Activated T-cell treated with anti-CD3 and anti-CD28 coated beads, Interleukin-2, amount 50 U/mL, for 1 hour (primary cell): Measurements from ENCODE around the gene SRPK2.
"Not testable (repeated sequence)": the region's sequence is repeated elsewhere in the genome, so short reads cannot be mapped to it uniquely, and the experiment has no call there.

ENCODE experiments used
- DNase-seq: peaks from one replicate; pipeline ENCODE4 v3.0.0-alpha.2; 2020

The SRPK2 gene

GRCh38 chr7:105337529-105337928 is 51.2 kb downstream of the SRPK2 start:
- no peak for DNase-seq

DNA sequence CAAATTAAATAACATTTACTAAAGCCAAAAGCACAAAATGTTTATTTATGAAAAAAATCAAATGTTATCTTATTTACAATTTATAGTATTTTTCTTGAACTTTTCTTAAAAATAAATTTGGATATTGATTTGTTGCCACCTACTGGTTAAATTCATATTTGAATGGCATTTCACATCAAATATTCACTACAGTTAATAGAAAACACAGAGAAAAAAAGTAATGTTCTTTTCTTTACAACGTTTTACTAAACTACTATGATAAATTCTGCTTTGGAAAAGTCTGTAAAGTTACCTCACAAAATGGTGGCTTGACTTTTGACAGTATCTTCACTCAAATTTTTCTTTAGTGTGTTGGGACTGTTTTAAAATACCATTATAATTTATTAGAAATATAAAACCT is 52.7 kb downstream of the SRPK2 start:
- no peak for DNase-seq

DNA sequence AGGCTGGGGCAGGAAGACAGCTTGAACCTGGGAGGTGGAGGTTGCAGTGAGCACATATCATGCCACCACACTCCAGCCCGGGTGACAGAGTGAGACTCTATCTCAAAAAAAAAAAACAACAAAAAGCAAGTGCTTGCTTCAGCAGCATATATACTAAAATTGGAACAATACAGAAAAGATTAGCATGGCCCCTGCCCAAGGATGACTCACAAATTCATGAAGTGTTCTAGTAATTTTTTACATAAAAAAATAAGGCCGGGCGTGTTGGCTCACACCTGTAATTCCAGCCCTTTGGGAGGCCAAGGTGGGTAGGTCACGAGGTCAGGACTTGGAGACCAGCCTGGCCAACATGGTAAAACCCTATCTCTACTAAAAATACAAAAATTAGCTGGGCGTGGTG is 56.1 kb downstream of the SRPK2 start:
- DNase-seq, result not testable (repeated sequence)

GRCh38 chr7:105330526-105330925 is 58.2 kb downstream of the SRPK2 start:
- no peak for DNase-seq

GRCh38 chr7:105327201-105327600 is 61.5 kb downstream of the SRPK2 start:
- no peak for DNase-seq

DNA sequence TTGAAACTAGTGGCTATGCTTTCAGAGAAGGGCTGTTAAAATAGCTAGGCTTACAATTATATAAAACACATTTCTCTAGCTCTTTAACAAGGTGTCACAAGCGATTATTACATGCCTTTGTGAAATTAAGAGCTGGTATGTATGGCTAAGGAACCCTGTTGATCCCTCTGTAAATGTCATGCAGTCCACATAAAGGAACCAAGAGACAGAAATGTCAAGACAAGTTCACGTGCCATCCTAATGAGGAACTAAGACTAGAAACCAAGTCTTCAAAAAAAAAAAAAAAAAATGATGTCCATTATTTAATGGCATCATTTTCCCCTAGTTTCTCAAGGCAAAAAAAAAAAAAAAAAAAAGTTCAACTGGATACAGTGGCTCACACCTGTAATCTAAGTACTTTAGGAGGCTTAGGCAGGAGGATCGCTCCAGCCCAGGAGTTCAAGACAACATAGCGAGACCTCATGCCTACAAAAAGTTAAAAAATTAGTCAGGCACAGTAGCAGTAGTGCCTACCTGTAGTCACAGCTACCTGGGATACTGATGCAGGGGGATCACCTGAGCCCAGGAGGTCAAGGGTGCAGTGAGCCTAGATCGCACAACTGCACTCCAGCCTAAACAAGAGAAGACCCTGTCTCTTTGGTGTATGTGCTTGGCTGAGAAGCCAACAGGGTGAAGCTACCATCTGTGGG is 63.4 kb downstream of the SRPK2 start:
- DNase-seq, result no peak

GRCh38 chr7:105324606-105325005 is 64.1 kb downstream of the SRPK2 start:
- DNase-seq, result not testable (repeated sequence)

DNA sequence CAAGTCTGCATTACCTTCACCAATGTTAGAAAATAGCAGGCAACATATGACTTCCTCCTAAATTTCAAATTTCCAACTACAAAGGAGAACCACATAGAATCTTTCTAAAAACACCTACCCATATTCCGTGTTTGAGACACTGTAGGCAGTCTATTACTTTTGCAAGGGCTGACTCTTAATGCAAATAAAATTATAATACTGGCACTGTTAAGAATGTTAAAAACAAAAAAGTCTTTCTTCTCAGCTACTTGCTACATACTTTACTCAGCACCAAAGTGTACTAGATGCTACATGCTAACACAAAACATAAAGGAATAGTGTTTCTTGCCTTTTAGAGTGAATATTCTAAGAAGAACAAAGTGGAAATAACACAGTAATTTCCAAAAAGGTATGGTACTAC is 65.4 kb downstream of the SRPK2 start:
- DNase-seq, result no peak

GRCh38 chr7:105322655-105323277 is 66.0 kb downstream of the SRPK2 start:
- no peak for DNase-seq

DNA sequence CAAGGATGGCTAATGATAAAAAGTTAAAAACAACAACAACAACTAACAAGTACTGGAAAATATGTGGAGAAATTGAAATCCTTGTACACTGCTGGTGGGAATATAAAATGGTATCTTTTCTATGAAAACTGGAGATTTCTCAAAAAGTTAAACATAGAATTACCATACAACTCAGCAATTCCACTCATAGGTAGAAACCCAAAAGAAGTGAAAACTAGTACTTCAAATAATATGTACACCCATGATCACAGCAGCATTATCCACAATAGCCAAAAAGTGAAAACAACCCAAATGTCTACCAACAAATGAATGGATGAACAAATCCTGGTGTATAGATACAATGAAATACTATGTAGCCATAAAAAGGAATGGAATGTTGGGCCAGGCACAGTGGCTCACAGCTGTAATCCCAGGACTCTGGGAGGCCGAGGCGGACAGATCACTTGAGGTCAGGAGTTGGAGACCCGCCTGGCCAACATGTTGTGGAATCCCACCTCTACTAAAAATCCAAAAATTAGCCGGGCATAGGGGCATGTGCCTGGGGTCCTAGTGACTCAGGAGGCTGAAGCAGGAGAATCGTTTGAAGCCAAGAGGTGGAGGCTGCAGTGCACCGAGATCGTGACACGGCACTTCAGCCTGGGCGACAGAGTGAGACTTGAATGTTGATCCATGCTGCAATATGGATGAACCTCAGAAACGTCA is 66.8 kb downstream of the SRPK2 start:
- no peak for DNase-seq

GRCh38 chr7:105320896-105321295 is 67.8 kb downstream of the SRPK2 start:
- DNase-seq, result no peak

DNA sequence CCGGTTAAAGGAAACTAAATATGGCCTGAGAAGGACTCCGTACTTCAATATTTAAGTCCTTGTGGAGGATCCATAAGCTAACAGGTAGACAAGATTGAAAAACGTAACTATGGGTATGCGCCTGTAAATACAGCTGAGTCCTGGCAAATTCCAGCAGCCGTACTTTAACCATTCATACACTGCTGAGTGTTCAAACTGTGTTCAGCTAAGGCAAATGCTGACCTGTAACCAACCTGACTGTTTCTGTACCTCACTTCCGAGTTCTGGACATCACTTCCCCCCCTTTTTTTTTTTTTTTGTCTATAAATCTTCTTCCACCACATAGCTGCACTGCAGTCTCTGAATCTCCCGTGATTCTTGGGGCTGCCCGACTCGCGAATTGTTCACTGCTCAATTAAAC is 69.1 kb downstream of the SRPK2 start:
- no peak for DNase-seq

DNA sequence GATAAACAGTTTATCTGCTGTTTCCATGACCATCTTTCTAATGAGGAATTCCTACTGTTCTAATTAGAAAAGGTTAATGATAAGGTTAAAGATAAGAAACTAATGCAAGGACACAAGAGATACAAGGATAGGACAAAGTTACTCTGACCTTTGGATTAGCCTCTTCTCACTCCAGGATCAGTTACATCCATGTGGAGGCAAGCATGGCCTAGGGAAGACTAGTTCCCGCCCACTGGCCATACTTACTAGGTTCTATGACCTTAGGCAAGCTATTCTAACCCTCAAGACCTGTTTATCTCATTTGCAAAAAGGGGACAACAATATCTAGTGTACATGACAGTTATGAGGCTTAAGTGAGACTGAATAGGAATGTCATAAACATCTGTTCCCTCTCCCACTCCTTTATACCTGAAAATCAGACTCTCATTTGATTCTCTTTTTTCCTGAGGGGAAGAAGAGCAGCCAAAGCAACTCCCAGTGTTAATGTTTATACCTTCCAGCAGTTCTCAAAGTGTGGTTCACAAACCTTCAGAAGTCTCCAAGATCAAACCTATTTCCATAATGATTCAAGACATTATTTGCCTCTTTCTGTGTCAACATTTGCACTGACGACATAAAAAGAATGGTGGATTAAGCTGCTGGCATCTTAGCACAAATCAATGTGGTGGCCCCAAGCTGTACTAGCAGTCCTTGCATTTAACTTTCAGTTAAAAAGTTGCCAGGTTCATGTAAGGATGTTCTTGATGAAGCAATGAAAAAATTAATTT is 72.0 kb downstream of the SRPK2 start:
- DNase-seq, result no peak

- DNase-seq, result no peak
Measured at GRCh38 chr7:105315357-105315756, 73.4 kb downstream of the SRPK2 start.

DNA sequence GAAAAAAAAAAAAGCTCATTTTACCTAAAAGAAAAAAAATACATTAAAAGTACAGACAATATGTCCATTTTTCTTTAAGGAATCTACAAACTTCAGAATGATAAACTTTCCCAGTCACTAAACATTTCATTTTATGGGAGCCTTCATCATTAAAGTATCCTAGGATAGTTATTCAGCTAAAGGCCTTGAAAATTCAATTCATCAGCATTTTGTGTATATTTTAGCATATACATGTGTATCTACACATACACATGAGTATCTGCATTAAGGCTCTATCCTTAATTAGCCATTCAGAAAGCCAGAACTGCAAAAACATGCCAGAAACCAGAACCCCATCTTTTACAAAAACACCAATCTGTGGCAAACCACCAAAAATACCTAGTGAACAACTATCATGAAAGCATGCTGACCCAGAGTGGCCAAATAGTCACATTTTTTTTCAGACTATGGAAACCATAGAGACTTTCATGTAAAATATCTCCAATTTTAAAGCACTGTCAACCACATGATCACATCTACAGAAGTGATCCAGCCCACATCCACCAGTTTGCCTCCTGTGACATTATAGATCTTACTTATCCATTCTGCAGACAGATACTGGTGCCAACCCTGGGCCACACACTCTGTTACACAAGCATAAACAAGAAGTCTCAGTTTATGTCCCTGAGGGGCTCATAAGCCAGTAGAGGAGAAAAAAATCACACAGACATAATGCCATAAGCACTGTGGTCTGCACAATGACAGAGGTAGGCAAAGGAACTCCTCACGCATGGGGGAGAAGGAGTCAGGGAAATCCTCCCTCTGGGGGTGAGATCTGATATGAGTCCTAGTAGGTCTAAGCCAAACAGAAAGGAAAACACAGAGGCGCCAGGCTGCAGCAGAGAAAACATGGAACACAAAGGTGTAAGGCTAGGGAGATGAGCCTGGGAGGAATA is 79.2 kb downstream of the SRPK2 start:
- no peak for DNase-seq

- DNase-seq, result no peak
Measured at GRCh38 chr7:105307163-105307672, 81.5 kb downstream of the SRPK2 start.

GRCh38 chr7:105306298-105306748 is 82.4 kb downstream of the SRPK2 start:
- no peak for DNase-seq

DNA sequence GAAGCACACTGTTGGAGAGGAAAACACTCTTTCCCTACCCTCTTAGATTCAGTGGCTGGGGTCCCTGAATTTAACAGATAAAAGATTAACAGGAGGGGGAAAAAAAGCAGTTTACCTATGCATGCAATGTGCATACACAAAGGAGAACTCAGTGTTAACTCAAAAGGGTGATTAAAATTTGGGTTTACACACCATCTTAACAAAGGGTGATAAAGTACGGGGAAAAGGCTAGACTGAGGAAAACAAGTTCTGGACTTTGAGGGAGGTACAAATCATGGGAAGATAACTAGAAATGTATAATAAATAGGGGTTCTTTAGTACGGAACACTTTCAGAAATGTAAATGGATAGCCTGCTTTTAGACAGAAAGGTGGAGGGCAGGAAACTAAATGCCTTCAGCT is 83.1 kb downstream of the SRPK2 start:
- no peak for DNase-seq

DNA sequence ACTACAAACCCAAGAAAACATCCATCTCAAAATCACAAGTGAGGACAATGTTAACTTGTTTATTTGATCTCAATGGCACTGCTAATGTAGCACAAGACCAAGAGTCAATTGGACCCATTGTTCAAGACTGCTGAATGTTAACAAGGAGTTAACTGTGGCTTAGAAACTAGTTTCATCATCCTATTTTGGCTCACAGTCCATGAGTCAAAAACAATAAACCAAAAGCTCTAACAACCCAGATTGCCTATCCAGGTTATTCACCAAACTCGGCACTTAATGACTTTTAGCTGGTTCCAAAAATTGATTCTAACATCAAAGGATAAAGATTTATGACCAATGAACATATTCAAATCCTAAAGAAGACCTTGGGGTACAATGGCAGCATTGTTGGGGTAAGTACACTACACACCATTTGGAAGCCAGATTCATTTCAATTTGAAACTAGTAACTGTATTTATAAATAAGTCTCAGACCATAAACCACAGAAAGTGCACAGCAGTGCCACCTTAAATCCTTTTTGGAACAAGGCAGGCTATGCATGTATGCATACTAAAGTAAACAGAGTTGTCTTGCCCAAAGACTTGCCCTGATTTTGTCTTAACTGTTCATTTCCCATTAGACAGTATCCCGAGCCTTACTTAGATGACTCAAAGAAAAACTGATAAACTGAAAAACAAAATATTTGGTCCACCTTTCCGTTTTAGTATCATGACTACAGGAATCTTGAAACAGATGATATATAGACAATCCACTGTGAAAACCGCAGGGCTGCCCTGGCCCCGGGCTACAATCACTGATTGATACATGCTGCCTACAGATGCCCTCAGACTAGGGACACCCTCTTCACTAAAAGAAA is 84.5 kb downstream of the SRPK2 start:
- no peak for DNase-seq

DNA sequence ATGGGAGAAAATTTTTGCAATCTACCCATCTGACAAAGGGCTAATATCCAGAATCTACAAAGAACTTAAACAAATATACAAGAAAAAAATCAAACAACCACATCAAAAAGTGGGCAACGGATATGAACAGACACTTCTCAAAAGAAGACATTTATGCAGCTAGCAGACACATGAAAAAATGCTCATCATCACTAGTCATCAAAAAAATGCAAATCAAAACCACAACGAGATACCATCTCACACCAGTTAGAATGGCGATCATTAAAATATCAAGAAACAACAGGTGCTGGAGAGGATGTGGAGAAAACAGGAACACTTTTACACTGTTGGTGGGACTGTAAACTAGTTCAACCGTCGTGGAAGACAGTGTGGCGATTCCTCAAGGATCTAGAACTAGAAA is 88.1 kb downstream of the SRPK2 start:
- not testable (repeated sequence) for DNase-seq

GRCh38 chr7:105298439-105298894 is 90.3 kb downstream of the SRPK2 start:
- DNase-seq, result no peak
